Kidney (tissue), 14 donors: Measurements from ENCODE around the gene SEMA3E. TPM values are rescaled to one million over a fixed set of nuclear protein-coding genes. Genes with fewer than 3 reads are reported as not detected.

Experiments
- DNase-seq, 5 donors: peaks; one replicate each; pipeline ENCODE4 v3.0.0-alpha.2; 2013 to 2020
- FAIRE-seq: peaks from 2 replicates; lab custom pipeline; 2012; peaks lifted over from hg19 to GRCh38; lab: Jason Lieb, UNC
- H3K27ac ChIP-seq, 2 donors: one replicate each; pipeline ENCODE4 v1.7.0; 2013; ENCODE audit warnings: low read depth in 2 of 2, low read length in 2 of 2, inconsistent platforms in 1 of 2
- H3K27me3 ChIP-seq: one replicate; pipeline ENCODE4 v1.7.1; 2013; ENCODE audit warnings: low read length, inconsistent platforms; ENCODE audit not compliant: control insufficient read depth, insufficient read depth
- H3K36me3 ChIP-seq, 3 donors: one replicate each; pipeline versions ENCODE4 v1.7.0 to v1.7.1; 2013; ENCODE audit warnings: low read length in 3 of 3, control low read depth in 1 of 3, inconsistent platforms in 1 of 3; ENCODE audit not compliant: insufficient read depth in 3 of 3, control insufficient read depth in 2 of 3
- H3K4me1 ChIP-seq, 3 donors: one replicate each; pipeline versions ENCODE4 v1.7.0 to v1.7.1; 2013; ENCODE audit warnings: low read length in 3 of 3, inconsistent platforms in 1 of 3, low read depth in 1 of 3; ENCODE audit not compliant: control insufficient read depth in 2 of 3, insufficient read depth in 2 of 3
- H3K4me3 ChIP-seq, 3 donors: one replicate each; pipeline versions ENCODE4 v1.7.0 to v1.8.1; 2013; ENCODE audit warnings: low read length in 3 of 3, control low read depth in 1 of 3, inconsistent platforms in 1 of 3
- H3K9ac ChIP-seq, 3 donors: one replicate each; pipeline versions ENCODE4 v1.7.0 to v1.7.1; 2013; ENCODE audit warnings: low read length in 3 of 3, control low read depth in 1 of 3, inconsistent platforms in 1 of 3
- H3K9me3 ChIP-seq, 3 donors: one replicate each; pipeline versions ENCODE4 v1.7.0 to v1.7.1; 2013; ENCODE audit warnings: low read length in 3 of 3, control low read depth in 1 of 3, inconsistent platforms in 1 of 3; ENCODE audit not compliant: control insufficient read depth in 2 of 3, insufficient read depth in 1 of 3
- intact Hi-C: fragments of 100-400 bp; cut with DNase I; formaldehyde crosslinking; loops from one replicate; pipeline ENCODE4 v1.11.1; 2022
- polyA plus RNA-seq: library from polyadenylated mRNA; stranded (reverse); fragments of 350-450 nt; fragmentation: Illumina TruSeq; extraction: RNeasy Lipid Tissue Mini Kit (QIAGEN cat#74804); gene quantifications from one replicate; pipeline ENCODE4 v1.2.3, GENCODE V29; 2014; ENCODE audit warnings: low read depth, low replicate concordance; ENCODE audit not compliant: insufficient read depth
- total RNA-seq: library from RNA; stranded (reverse); fragmentation: NEBNext Ultra II Directional; extraction: Animal tissue kit (Norgen Biotek cat#: 25700); gene quantifications from one replicate; pipeline ENCODE4 v1.2.1, GENCODE V29; 2021
- TF ChIP-seq, protein P1 (sequence below): IDR thresholded peaks from 3 replicates; pipeline ENCODE4 v1.5.1; 2012; ENCODE audit warnings: mild to moderate bottlenecking, moderate library complexity, borderline replicate concordance; ENCODE audit not compliant: insufficient read depth; ENCODE audit errors: extremely low read depth
- donor health status: control.
- donor health status: control.
- donor health status: control.
- donor health status: control.
- donor health status: control.
- donor health status: DM: yes; HTN: yes; CAD: no.
- donor health status: Normal renal cell carcinoma (clear cell type).

Gene SEMA3E
- total and polyA plus RNA-seq, 2 donors from 2014 or later = 0.15 to 1.1 TPM

- intact Hi-C loops = no loop called here
- FAIRE-seq = no peak
- no peaks in the 10 kb centered on the region for H3K27me3 ChIP-seq
Observed at GRCh38 chr7:83486957-83487356, 162.0 kb downstream of the SEMA3E start.

GRCh38 chr7:83486536-83486935 lies 162.4 kb downstream of the SEMA3E start:
- no peak for FAIRE-seq
- H3K36me3 ChIP-seq = no peaks in the 10 kb centered on the region

More at GRCh38 chr7:83486957-83487356, 162.0 kb downstream of the SEMA3E start:
- no peak for DNase-seq
- Histone ChIP-seq H3K27ac (no peak overlapping the region), H3K4me3 (no peak overlapping the region), H3K4me1 (no peaks in the 10 kb centered on the region), H3K9me3 (no peaks in the 10 kb centered on the region), H3K36me3 (no peaks in the 10 kb centered on the region), H3K9ac (no peak overlapping the region)
- TF ChIP-seq, protein P1, sequence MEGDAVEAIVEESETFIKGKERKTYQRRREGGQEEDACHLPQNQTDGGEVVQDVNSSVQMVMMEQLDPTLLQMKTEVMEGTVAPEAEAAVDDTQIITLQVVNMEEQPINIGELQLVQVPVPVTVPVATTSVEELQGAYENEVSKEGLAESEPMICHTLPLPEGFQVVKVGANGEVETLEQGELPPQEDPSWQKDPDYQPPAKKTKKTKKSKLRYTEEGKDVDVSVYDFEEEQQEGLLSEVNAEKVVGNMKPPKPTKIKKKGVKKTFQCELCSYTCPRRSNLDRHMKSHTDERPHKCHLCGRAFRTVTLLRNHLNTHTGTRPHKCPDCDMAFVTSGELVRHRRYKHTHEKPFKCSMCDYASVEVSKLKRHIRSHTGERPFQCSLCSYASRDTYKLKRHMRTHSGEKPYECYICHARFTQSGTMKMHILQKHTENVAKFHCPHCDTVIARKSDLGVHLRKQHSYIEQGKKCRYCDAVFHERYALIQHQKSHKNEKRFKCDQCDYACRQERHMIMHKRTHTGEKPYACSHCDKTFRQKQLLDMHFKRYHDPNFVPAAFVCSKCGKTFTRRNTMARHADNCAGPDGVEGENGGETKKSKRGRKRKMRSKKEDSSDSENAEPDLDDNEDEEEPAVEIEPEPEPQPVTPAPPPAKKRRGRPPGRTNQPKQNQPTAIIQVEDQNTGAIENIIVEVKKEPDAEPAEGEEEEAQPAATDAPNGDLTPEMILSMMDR = no peak

GRCh38 chr7:83484826-83485225 lies 164.1 kb downstream of the SEMA3E start:
- intact Hi-C loops = no loop called here
- Histone ChIP-seq H3K4me1 (no peaks in the 10 kb centered on the region), H3K27ac (no peak overlapping the region), H3K36me3 (no peaks in the 10 kb centered on the region), H3K4me3 (no peak overlapping the region), H3K9ac (no peak overlapping the region), H3K27me3 (no peaks in the 10 kb centered on the region), H3K9me3 (no peaks in the 10 kb centered on the region)
- DNase-seq (no peak), FAIRE-seq (no peak)
- TF ChIP-seq, protein P1 = no peak

More at GRCh38 chr7:83486536-83486935, 162.4 kb downstream of the SEMA3E start:
- H3K27ac ChIP-seq = no peak overlapping the region
- H3K9me3 ChIP-seq = no peaks in the 10 kb centered on the region
- TF ChIP-seq, protein P1 = no peak
- H3K4me3 ChIP-seq = no peak overlapping the region
- peak in 1 of 5 donors; percentile 4 for DNase-seq
- H3K4me1 ChIP-seq = no peaks in the 10 kb centered on the region
- intact Hi-C loops = no loop called here
- H3K27me3 ChIP-seq = no peaks in the 10 kb centered on the region
- H3K9ac ChIP-seq = no peak overlapping the region

- DNase-seq (no peak), FAIRE-seq (no peak)
- H3K27ac ChIP-seq = no peak overlapping the region
Observed at GRCh38 chr7:83484266-83484665, 164.7 kb downstream of the SEMA3E start.

More at GRCh38 chr7:83484266-83484665, 164.7 kb downstream of the SEMA3E start:
- Histone ChIP-seq H3K9me3 (no peaks in the 10 kb centered on the region), H3K9ac (no peak overlapping the region), H3K36me3 (no peaks in the 10 kb centered on the region), H3K4me3 (no peak overlapping the region), H3K4me1 (no peaks in the 10 kb centered on the region), H3K27me3 (no peaks in the 10 kb centered on the region)
- TF ChIP-seq, protein P1 = no peak
- intact Hi-C loops = no loop called here
